CD8-positive, alpha-beta memory T cell (primary cell): ENCODE results near the gene LY6G6C. TPM values are rescaled to one million over a fixed set of nuclear protein-coding genes. Genes with fewer than 3 reads are reported as not detected.

Source experiments
- CTCF ChIA-PET: fragments of 350-600 bp; sonication (Branson Sonifier 250); formaldehyde crosslinking; loops from one replicate; lab custom pipeline; 2021; ENCODE audit warnings: antibody characterized with exemption; lab: Charles Lee
- POLR2A ChIA-PET: fragments of 350-600 bp; sonication (Branson Sonifier 250); formaldehyde crosslinking; loops from one replicate; lab custom pipeline; 2021; ENCODE audit warnings: antibody characterized with exemption; lab: Charles Lee
- DNase-seq, 5 donors: peaks; one replicate each; pipeline versions ENCODE4 v3.0.0 to v3.0.0-alpha.2; 2020 to 2022; ENCODE audit warnings: mixed read lengths in 1 of 5
- H3K27ac ChIP-seq: one replicate; pipeline ENCODE4 v1.7.0; 2013; ENCODE audit warnings: low read depth, mild to moderate bottlenecking, low read length, moderate library complexity
- H3K27me3 ChIP-seq: 2 replicates; pipeline ENCODE4 v1.7.0; 2013; ENCODE audit warnings: low read length, mild to moderate bottlenecking; ENCODE audit not compliant: insufficient read depth, poor library complexity, severe bottlenecking
- H3K36me3 ChIP-seq: 2 replicates; pipeline ENCODE4 v1.7.0; 2013; ENCODE audit warnings: mild to moderate bottlenecking, low read length, moderate library complexity; ENCODE audit not compliant: insufficient read depth
- H3K4me1 ChIP-seq: 2 replicates; pipeline ENCODE4 v1.7.0; 2013; ENCODE audit warnings: mild to moderate bottlenecking, low read length, moderate library complexity; ENCODE audit not compliant: insufficient read depth
- H3K4me3 ChIP-seq: 2 replicates; pipeline ENCODE4 v1.7.0; 2013; ENCODE audit warnings: mild to moderate bottlenecking, low read length
- H3K9me3 ChIP-seq: 2 replicates; pipeline ENCODE4 v1.7.0; 2013; ENCODE audit warnings: mild to moderate bottlenecking, low read length
- H3K27ac Mint-ChIP-seq, 8 donors: one replicate each; pipeline ENCODE4 v1.8.0; 2020 to 2021; ENCODE audit warnings: mixed read lengths in 8 of 8, mild to moderate bottlenecking in 6 of 8, inconsistent platforms in 3 of 8, moderate library complexity in 3 of 8
- H3K27me3 Mint-ChIP-seq, 2 donors: one replicate each; pipeline ENCODE4 v1.8.0; 2020 to 2021; ENCODE audit warnings: mixed read lengths in 2 of 2, mild to moderate bottlenecking in 1 of 2, moderate library complexity in 1 of 2
- H3K36me3 Mint-ChIP-seq, 3 donors: one replicate each; pipeline ENCODE4 v1.8.0; 2020 to 2021; ENCODE audit warnings: mixed read lengths in 3 of 3, inconsistent platforms in 1 of 3, mild to moderate bottlenecking in 1 of 3
- H3K4me1 Mint-ChIP-seq, 3 donors: one replicate each; pipeline ENCODE4 v1.8.0; 2020 to 2021; ENCODE audit warnings: mixed read lengths in 3 of 3, inconsistent platforms in 1 of 3, mild to moderate bottlenecking in 1 of 3
- H3K4me3 Mint-ChIP-seq, 7 donors: one replicate each; pipeline ENCODE4 v1.8.0; 2020 to 2021; ENCODE audit warnings: mixed read lengths in 7 of 7, mild to moderate bottlenecking in 6 of 7, moderate library complexity in 4 of 7, inconsistent platforms in 2 of 7
- H3K9me3 Mint-ChIP-seq, 5 donors: one replicate each; pipeline ENCODE4 v1.8.0; 2020 to 2022; ENCODE audit warnings: mixed read lengths in 5 of 5, mild to moderate bottlenecking in 3 of 5, moderate library complexity in 2 of 5, inconsistent platforms in 1 of 5
- polyA plus RNA-seq: library from polyadenylated mRNA; unstranded; fragments of 300-500 nt; fragmentation: Illumina TruSeq; gene quantifications from one replicate; pipeline ENCODE4 v1.2.3, GENCODE V29; 2021
- total RNA-seq, 2 experiments: library from RNA; stranded (reverse); gene quantifications; one replicate each; pipeline ENCODE4 v1.2.3, GENCODE V29; 2021

Gene LY6G6C
- total and polyA plus RNA-seq, 3 experiments from 2014 or later, result not detected

DNA sequence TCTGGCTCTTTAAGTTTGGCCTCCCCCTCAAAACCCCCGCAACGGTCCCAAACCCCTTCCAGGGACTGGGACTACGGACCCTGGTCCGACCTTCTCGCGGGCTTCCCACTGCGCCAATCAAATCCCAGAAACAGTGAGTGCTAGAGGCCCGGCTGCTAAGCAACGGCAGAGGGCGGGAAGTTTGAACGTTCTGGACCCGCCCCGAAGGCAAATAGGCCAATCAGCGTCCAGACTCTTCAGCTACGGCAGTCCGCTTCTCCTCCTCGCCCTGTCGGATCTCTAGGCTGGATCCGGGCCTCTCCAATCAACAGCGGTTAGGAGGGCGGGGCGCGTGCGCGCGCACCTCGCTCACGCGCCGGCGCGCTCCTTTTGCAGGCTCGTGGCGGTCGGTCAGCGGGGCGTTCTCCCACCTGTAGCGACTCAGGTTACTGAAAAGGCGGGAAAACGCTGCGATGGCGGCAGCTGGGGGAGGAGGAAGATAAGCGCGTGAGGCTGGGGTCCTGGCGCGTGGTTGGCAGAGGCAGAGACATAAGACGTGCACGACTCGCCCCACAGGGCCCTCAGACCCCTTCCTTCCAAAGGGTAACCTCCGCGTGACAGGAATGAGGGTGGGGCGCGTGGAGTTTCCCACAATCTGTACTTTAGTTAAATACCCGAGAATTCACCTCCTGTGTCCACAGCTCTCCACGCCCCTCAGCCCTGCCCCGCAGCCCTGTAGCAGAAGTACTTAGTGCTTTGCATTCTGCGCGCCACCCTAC is 18.3 kb upstream of the LY6G6C start, which contains the start of gene MSH5:
Gene MSH5 (plus strand): TSS at position 367 of the 758 bp plus-strand sequence. CDS start 462 bp downstream, outside the sequence.
- CTCF ChIA-PET, result interaction anchor here (0.6 to 7.5 kb wide), 11 partner anchors 10 to 90 kb away, joined by 3 to 42 read pairs (median 5); partner anchors contain the start of genes DDAH2, HSPA1B, LSM2 and MPIG6B
- Histone ChIP-seq H3K4me3 (peak within 1 kb of the TSS; percentile 84), H3K27me3 (no peaks in the 10 kb centered on the region), H3K36me3 (no peaks in the 10 kb centered on the region), H3K9me3 (no peaks in the 10 kb centered on the region), H3K4me1 (peaks cover 40% of the 10 kb centered on the region), H3K27ac (peak within 1 kb of the TSS; percentile 98)
- Mint-ChIP-seq H3K4me3 (peak within 1 kb of the TSS; percentile 93 to 99 (median 98)), H3K4me1 (peaks cover 46 to 62% (median 55%) of the 10 kb centered on the region in 3 donors), H3K27ac (peak within 1 kb of the TSS; percentile 91 to 99 (median 96)), H3K36me3 (peaks cover 0 to 23% (median 1%) of the 10 kb centered on the region in 3 donors), H3K27me3 (no peaks in the 10 kb centered on the region), H3K9me3 (no peaks in the 10 kb centered on the region)
- DNase-seq, result peak; percentile 91 to 97 (median 93)
- POLR2A ChIA-PET, result interaction anchor here (0.6 to 2.5 kb wide), 11 partner anchors 9 to 90 kb away, joined by 3 to 12 read pairs (median 5); partner anchors contain the start of genes ABHD16A, DDAH2 and LSM2

DNA sequence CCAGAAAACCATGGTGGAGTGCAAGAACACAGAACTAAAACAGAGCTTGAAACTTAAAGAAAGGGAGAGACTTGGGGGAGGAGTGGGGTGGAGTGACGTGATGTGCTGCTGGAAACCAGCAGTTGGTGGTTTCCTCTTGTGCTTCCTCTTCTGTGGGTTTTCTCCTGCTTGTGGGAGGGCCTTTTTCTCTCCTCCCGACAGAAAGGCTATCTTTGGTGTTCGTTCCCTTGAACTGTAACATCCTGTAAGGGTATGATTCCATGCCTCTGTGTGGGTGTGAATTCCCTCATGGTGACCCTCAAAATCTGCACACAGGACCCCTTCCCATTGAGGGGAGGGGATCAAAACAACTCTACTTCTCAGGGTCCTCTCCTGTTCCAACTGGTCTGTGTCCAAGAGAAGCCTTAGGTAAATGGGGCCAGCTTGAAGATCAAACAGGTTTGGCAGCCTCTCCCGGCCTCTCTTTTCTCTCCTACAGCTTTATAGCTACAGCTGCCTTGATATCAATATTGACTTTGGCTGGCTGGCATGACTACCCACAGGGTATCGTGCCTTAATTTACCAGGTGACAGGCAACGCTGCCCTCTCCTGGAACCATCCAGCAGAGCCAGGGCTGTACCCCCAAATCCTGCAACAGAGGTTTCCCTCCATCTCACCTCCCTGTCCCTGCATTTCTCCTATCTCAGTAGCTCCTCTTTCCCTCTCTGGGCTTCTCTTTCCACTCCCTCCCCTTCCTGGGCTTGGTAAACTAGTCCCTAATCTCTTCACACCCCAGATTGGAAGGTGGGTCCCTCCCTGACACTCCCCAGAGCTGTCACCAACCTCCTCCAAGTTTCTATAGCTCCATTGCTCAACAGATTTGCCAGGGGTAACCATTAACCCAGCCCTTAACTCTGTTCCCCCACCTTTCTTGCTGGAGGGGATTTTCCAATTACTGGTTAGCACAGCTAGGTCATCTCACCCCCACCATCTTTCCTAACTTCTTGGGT is 16.7 kb upstream of the LY6G6C start:
- ChIA-PET CTCF (interaction anchor here (0.7 to 7.5 kb wide), 18 partner anchors 9 to 149 kb away, joined by 3 to 42 read pairs (median 4); partner anchors contain the start of genes ABHD16A, DDAH2, HSPA1B and LSM2), POLR2A (interaction anchor here (0.6 to 2.5 kb wide), 13 partner anchors 8 to 124 kb away, joined by 3 to 11 read pairs (median 5); partner anchors contain the start of genes ABHD16A, LSM2, NEU1 and VARS1)
- Histone ChIP-seq H3K27ac (peak overlapping the region; percentile 98), H3K27me3 (no peaks in the 10 kb centered on the region), H3K36me3 (peaks cover 11% of the 10 kb centered on the region), H3K9me3 (no peaks in the 10 kb centered on the region), H3K4me1 (peaks cover 56% of the 10 kb centered on the region), H3K4me3 (peak overlapping the region; percentile 44)
- no peaks in the 10 kb centered on the region for H3K9me3 Mint-ChIP-seq
- peak; percentile 40 to 81 (median 77) for DNase-seq
- H3K4me3 Mint-ChIP-seq, result peak overlapping the region; percentile 93 to 99 (median 98)
- H3K36me3 Mint-ChIP-seq, result peaks cover 0 to 38% (median 1%) of the 10 kb centered on the region in 3 donors
- peak overlapping the region; percentile 91 to 98 (median 96) for H3K27ac Mint-ChIP-seq
- H3K27me3 Mint-ChIP-seq, result no peaks in the 10 kb centered on the region
- H3K4me1 Mint-ChIP-seq, result peaks cover 57 to 78% (median 68%) of the 10 kb centered on the region in 3 donors

DNA sequence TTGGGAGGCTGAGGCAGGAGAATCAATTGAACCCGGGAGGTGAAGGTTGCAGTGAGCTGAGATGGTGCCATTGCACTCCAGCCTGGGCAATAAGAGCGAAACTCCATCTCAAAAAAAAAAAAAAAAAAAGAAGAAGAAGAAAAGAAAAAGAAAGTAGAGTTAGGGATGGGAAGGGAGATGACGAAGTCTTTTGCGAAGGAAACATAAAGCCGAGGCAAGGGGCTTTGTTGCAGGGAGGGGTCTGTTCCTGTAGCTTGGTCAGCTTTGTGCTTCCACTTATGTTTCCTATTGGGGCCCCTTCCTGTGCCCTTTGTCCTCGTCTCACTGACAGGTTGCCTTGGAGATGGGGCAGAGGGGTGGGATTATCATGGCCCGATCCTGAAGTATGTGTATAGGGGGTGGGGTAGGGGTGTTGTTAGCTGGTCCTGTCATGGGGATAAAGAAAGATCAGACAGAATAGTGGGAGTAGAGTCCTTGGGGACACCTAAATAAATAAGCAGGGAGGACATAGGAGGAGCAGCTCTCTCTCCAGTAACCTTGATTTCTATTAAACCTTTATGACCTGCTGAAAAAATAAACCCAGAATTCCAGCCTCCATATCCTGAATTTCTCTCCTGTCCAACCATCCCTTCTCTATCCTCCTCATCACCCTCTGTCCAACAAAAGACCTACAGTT is 15.9 kb upstream of the LY6G6C start:
- H3K4me3 ChIP-seq, result peak overlapping the region; percentile 97
- POLR2A ChIA-PET, result interaction anchor here (0.5 to 2.5 kb wide), 10 partner anchors 8 to 450 kb away, joined by 3 to 11 read pairs (median 4); partner anchors contain the start of genes ABHD16A, LSM2 and VARS1
- H3K4me1 Mint-ChIP-seq, result peaks cover 59 to 81% (median 71%) of the 10 kb centered on the region in 3 donors

DNA sequence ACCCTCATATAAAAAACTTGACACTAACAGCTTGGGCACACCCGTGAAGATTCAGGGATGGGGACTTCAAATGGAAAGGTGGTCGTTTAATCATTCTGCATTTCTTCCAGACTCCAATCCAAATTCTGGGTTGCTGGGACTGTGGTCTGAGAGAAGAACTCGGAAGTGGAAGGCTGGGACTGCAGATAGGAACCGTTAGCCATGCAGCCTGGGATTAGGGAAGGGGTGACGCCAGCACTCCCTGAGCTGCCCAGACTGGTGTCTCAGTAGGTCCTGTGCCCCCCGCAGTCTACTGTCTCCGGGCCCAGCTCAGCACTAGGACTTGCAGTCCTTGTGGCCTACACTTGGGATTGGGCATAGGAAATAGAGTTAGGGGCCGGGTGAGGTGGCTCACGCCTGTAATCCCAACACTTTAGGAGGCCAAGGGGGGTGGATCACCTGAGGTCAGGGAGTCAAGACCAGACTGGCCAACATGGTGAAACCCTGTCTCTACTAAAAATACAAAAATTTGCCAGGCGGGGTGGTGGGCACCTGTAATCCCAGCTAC is 15.3 kb upstream of the LY6G6C start:
- ChIA-PET CTCF (interaction anchor here (1.5 to 7.5 kb wide), 5 partner anchors 7 to 150 kb away, joined by 3 to 42 read pairs (median 11); partner anchors contain the start of genes DDAH2 and LSM2), POLR2A (interaction anchor here (0.5 to 1.9 kb wide), 6 partner anchors 59 to 451 kb away, joined by 3 to 7 read pairs (median 6); partner anchors contain the start of genes LSM2 and VARS1)
- Mint-ChIP-seq H3K4me1 (peaks cover 59 to 85% (median 71%) of the 10 kb centered on the region in 3 donors), H3K27me3 (no peaks in the 10 kb centered on the region), H3K36me3 (peaks cover 0 to 48% (median 4%) of the 10 kb centered on the region in 3 donors), H3K27ac (peak overlapping the region; percentile 91 to 98 (median 96)), H3K4me3 (peak overlapping the region; percentile 93 to 99 (median 98)), H3K9me3 (no peaks in the 10 kb centered on the region)
- Histone ChIP-seq H3K4me3 (peak overlapping the region; percentile 97), H3K9me3 (no peaks in the 10 kb centered on the region), H3K27me3 (no peaks in the 10 kb centered on the region), H3K4me1 (peaks cover 58% of the 10 kb centered on the region), H3K36me3 (peaks cover 20% of the 10 kb centered on the region), H3K27ac (peak overlapping the region; percentile 98)
- DNase-seq, result no peak

More for the DNA sequence above, 15.9 kb upstream of the LY6G6C start:
- Histone ChIP-seq H3K9me3 (no peaks in the 10 kb centered on the region), H3K36me3 (peaks cover 13% of the 10 kb centered on the region), H3K27ac (peak overlapping the region; percentile 98), H3K4me1 (peaks cover 58% of the 10 kb centered on the region), H3K27me3 (no peaks in the 10 kb centered on the region)
- H3K36me3 Mint-ChIP-seq, result peaks cover 0 to 44% (median 1%) of the 10 kb centered on the region in 3 donors
- CTCF ChIA-PET, result interaction anchor here (0.7 to 7.5 kb wide), 12 partner anchors 8 to 150 kb away, joined by 3 to 42 read pairs (median 8); partner anchors contain the start of genes DDAH2, HSPA1B, LSM2 and LY6G5C
- peak overlapping the region; percentile 91 to 98 (median 96) for H3K27ac Mint-ChIP-seq
- DNase-seq, result no peak
- H3K9me3 Mint-ChIP-seq, result no peaks in the 10 kb centered on the region
- H3K4me3 Mint-ChIP-seq, result peak overlapping the region; percentile 93 to 99 (median 98)
- H3K27me3 Mint-ChIP-seq, result no peaks in the 10 kb centered on the region

DNA sequence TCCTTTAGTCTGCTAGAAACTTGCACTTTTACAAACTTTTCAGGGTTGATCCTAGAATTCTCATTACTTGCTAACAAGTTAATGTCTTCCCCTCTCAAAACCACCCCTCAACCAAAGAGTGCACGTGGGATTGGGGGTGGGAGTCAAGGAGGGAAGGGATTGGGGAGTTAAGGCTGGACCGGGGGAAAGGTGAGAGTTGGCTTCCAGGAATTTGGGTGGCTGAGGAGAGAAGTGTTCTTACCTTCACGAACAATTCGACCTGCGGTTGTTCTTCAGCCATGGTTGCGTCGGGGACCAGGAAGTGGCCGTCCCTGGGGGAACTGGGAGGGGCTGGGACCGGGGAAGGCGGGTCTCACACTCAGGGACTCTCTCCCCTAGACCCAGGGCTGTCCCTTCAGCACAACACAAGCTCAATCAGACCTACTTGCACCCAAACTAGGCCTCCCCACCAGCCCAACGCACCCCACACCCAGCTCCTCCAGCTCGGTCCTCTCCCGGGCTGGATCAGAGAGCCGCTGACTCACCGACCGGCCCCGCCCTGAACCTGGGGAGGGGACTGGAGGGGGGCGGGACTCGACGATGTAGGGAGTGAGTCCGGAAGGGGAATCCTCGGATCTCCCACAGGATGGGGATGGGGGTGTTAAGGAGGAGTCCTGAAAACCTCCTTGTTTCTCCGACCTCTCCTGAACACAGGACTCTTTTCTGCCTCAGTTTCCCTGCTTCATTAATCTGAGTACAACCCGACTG is 14.6 kb upstream of the LY6G6C start, which contains the start of gene CLIC1:
Gene CLIC1 (minus strand): TSS at position 510 of the 747 bp plus-strand sequence. CDS start 230 bp downstream, at position 280.
- H3K36me3 ChIP-seq, result peaks cover 23% of the 10 kb centered on the region
- peak within 1 kb of the TSS; percentile 93 to 99 (median 98) for H3K4me3 Mint-ChIP-seq
- peaks cover 0 to 53% (median 4%) of the 10 kb centered on the region in 3 donors for H3K36me3 Mint-ChIP-seq
- CTCF ChIA-PET, result interaction anchor here (0.8 to 9.6 kb wide), 5 partner anchors 35 to 95 kb away, joined by 3 to 71 read pairs (median 11); no protein-coding TSS in a partner anchor
- peaks cover 59 to 85% (median 64%) of the 10 kb centered on the region in 3 donors for H3K4me1 Mint-ChIP-seq
- H3K27me3 ChIP-seq, result no peaks in the 10 kb centered on the region
- peaks cover 57% of the 10 kb centered on the region for H3K4me1 ChIP-seq
- peak within 1 kb of the TSS; percentile 97 for H3K4me3 ChIP-seq
- POLR2A ChIA-PET, result interaction anchor here (0.5 to 1.8 kb wide), 5 partner anchors 33 to 115 kb away, joined by 3 to 6 read pairs (median 5); partner anchors contain the start of genes ABHD16A and LSM2
- H3K9me3 Mint-ChIP-seq, result no peaks in the 10 kb centered on the region
- peak within 1 kb of the TSS; percentile 91 to 98 (median 96) for H3K27ac Mint-ChIP-seq
- no peaks in the 10 kb centered on the region for H3K9me3 ChIP-seq
- DNase-seq, result peak; percentile 43 to 78 (median 63)
- H3K27ac ChIP-seq, result peak within 1 kb of the TSS; percentile 98
- no peaks in the 10 kb centered on the region for H3K27me3 Mint-ChIP-seq
